ENCODE measurements around the gene TMEM43.

TMEM43 gene

GRCh38 chr3:14150078-14150477 is 25.2 kb downstream of the TMEM43 start:
- TF ChIP-seq POLR2AphosphoS5 (IDR thresholded peaks at IDR 0.05; ENCODE audit: low read depth) = no peak
- Histone ChIP-seq H3K27ac (replicated peaks) (no peak overlapping the region), H3K4me3 (replicated peaks; ENCODE audit: insufficient read depth, low read length) (no peak overlapping the region), H3K27me3 (ENCODE audit: insufficient read depth, poor library complexity, severe bottlenecking) (no peaks in the 10 kb centered on the region)
- no peak for DNase-seq (ENCODE audit: low read depth in 1 of 2, low spot score in 1 of 2)

- DNase-seq (ENCODE audit: low read depth in 1 of 2, low spot score in 1 of 2) = no peak
- no peaks in the 10 kb centered on the region for H3K27me3 ChIP-seq (ENCODE audit: insufficient read depth, poor library complexity, severe bottlenecking)
- H3K27ac ChIP-seq (replicated peaks) = no peak overlapping the region
- TF ChIP-seq GABPA (IDR thresholded peaks at IDR 0.05; ENCODE audit: low read depth) = no peak
- TF ChIP-seq POLR2AphosphoS5 (IDR thresholded peaks at IDR 0.05; ENCODE audit: low read depth) = no peak
- no peak for TF ChIP-seq CTCF (IDR thresholded peaks at IDR 0.05; ENCODE audit: insufficient read depth, low read length)
- TF ChIP-seq SPI1 (IDR thresholded peaks at IDR 0.05; ENCODE audit: borderline replicate concordance, low read depth) = no peak
- no peak for TF ChIP-seq REST (IDR thresholded peaks at IDR 0.05; ENCODE audit: insufficient replicate concordance, low read depth)
- no peak overlapping the region for H3K4me3 ChIP-seq (replicated peaks; ENCODE audit: insufficient read depth, low read length)
These were observed 25.8 kb downstream of the TMEM43 start for GRCh38 chr3:14150491-14151230.

GRCh38 chr3:14151471-14152083 is 26.7 kb downstream of the TMEM43 start:
- H3K27me3 ChIP-seq (ENCODE audit: insufficient read depth, poor library complexity, severe bottlenecking) = no peaks in the 10 kb centered on the region
- H3K4me3 ChIP-seq (replicated peaks; ENCODE audit: insufficient read depth, low read length) = no peak overlapping the region
- DNase-seq (ENCODE audit: low read depth in 1 of 2, low spot score in 1 of 2) = no peak
- TF ChIP-seq POLR2AphosphoS5 (IDR thresholded peaks at IDR 0.05; ENCODE audit: low read depth) (no peak), CTCF (IDR thresholded peaks at IDR 0.05; ENCODE audit: insufficient read depth, low read length) (no peak), SPI1 (IDR thresholded peaks at IDR 0.05; ENCODE audit: borderline replicate concordance, low read depth) (no peak), REST (IDR thresholded peaks at IDR 0.05; ENCODE audit: insufficient replicate concordance, low read depth) (no peak), GABPA (IDR thresholded peaks at IDR 0.05; ENCODE audit: low read depth) (no peak)
- no peak overlapping the region for H3K27ac ChIP-seq (replicated peaks)

DNA sequence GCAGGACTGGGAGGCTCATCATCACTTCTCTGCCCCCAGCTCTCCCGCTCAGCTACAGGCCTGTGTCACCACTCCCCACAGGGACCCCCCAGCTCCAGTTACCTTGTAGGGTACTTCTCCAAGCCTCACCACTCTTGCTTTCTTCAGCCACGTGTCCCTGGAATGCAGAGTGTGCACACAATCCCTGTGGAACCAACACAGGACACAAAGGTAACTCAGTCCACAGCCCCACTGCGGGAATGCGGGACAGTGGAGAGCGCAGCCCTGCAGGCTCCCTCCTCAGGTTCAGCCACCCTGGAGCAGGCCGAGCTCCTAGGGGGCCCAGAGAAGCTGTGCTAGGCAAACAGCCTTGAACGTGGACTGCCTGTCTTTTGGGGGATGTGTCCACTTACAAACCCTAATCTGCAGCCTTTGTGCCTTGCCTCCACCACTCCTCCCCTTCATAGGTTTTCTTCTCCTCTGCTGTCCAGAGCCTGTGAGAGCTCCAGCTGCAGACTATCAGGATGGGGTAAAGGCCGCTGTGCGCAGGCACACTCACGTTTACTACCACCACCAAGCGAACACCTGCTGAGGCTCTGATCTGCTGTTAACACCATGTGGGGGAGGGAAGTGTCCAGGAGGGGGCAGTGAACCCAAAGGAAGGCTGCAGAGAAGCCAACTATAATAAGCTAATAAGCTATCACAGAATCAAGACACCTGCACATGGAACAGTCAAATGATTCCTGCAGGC is 27.5 kb downstream of the TMEM43 start:
- Histone ChIP-seq H3K27ac (replicated peaks) (no peak overlapping the region), H3K4me3 (replicated peaks; ENCODE audit: insufficient read depth, low read length) (no peak overlapping the region), H3K27me3 (ENCODE audit: insufficient read depth, poor library complexity, severe bottlenecking) (no peaks in the 10 kb centered on the region)
- DNase-seq (ENCODE audit: low read depth in 1 of 2, low spot score in 1 of 2) = peak in 1 of 2 experiments; percentile 16
- TF ChIP-seq POLR2AphosphoS5 (IDR thresholded peaks at IDR 0.05; ENCODE audit: low read depth) (no peak), GABPA (IDR thresholded peaks at IDR 0.05; ENCODE audit: low read depth) (no peak), REST (IDR thresholded peaks at IDR 0.05; ENCODE audit: insufficient replicate concordance, low read depth) (no peak), SPI1 (IDR thresholded peaks at IDR 0.05; ENCODE audit: borderline replicate concordance, low read depth) (no peak), CTCF (IDR thresholded peaks at IDR 0.05; ENCODE audit: insufficient read depth, low read length) (peak; percentile 21)

Data from HL-60 (cell line).